WTC11 (cell line): ENCODE measurements around the gene MRPS14. TPM values are rescaled to one million over a fixed set of nuclear protein-coding genes. Genes with fewer than 3 reads are reported as not detected.

Experiments
- ATF1 ChIP-seq: sonication (generic); formaldehyde crosslinking; IDR thresholded peaks from 2 replicates; pipeline ENCODE4 v1.8.1; 2023; ENCODE audit warnings: mild to moderate bottlenecking, moderate library complexity, missing genetic modification reagents
- FOXP1 ChIP-seq: sonication (generic); formaldehyde crosslinking; IDR thresholded peaks from 2 replicates; pipeline ENCODE4 v1.8.0; 2022; ENCODE audit warnings: missing genetic modification reagents, mild to moderate bottlenecking, moderate library complexity, borderline replicate concordance
- RELA ChIP-seq: sonication (generic); formaldehyde crosslinking; IDR thresholded peaks from 2 replicates; pipeline ENCODE4 v1.8.1; 2022; ENCODE audit warnings: missing genetic modification reagents, mild to moderate bottlenecking, borderline replicate concordance
- SMAD4 ChIP-seq: sonication (generic); formaldehyde crosslinking; IDR thresholded peaks from 2 replicates; pipeline ENCODE4 v1.8.0; 2022; ENCODE audit warnings: mild to moderate bottlenecking, missing genetic modification reagents
- ZNF219 ChIP-seq: sonication (generic); formaldehyde crosslinking; IDR thresholded peaks from 2 replicates; pipeline ENCODE4 v1.8.0; 2023; ENCODE audit warnings: missing genetic modification reagents, mild to moderate bottlenecking, borderline replicate concordance
- ZNF232 ChIP-seq: sonication (generic); formaldehyde crosslinking; IDR thresholded peaks from 2 replicates; pipeline ENCODE4 v1.8.0; 2022; ENCODE audit warnings: mild to moderate bottlenecking, missing genetic modification reagents
- ZNF263 ChIP-seq: sonication (generic); formaldehyde crosslinking; IDR thresholded peaks from 2 replicates; pipeline ENCODE4 v1.8.1; 2022; ENCODE audit warnings: low read depth, mild to moderate bottlenecking, moderate library complexity, missing genetic modification reagents
- total RNA-seq: library from RNA; stranded (reverse); gene quantifications from 3 replicates; pipeline ENCODE4 v1.2.3, GENCODE V29; 2021
- TF ChIP-seq, protein P1 (sequence below): sonication (generic); formaldehyde crosslinking; IDR thresholded peaks from 2 replicates; pipeline ENCODE4 v1.8.1; 2022; ENCODE audit warnings: low read depth, mild to moderate bottlenecking, moderate library complexity, missing genetic modification reagents, borderline replicate concordance
- TF ChIP-seq, protein P2 (sequence below): sonication (generic); formaldehyde crosslinking; IDR thresholded peaks from 2 replicates; pipeline ENCODE4 v1.8.0; 2022; ENCODE audit warnings: mild to moderate bottlenecking, missing genetic modification reagents
- TF ChIP-seq, protein P3 (sequence below): fragments of 250-450 bp; sonication (Bioruptor Pico); IDR thresholded peaks from 2 replicates; pipeline ENCODE4 v1.9.0; 2021; ENCODE audit warnings: moderate library complexity, mild to moderate bottlenecking, inconsistent platforms, borderline replicate concordance
- TF ChIP-seq, protein P4 (sequence below): sonication (generic); formaldehyde crosslinking; IDR thresholded peaks from 2 replicates; pipeline ENCODE4 v1.8.0; 2022; ENCODE audit warnings: missing genetic modification reagents
- TF ChIP-seq, protein P5 (sequence below): fragments of 250-450 bp; sonication (Bioruptor Pico); IDR thresholded peaks from 2 replicates; pipeline ENCODE4 v1.9.0; 2021; ENCODE audit warnings: mild to moderate bottlenecking, borderline replicate concordance
- TF ChIP-seq, protein P6 (sequence below): sonication (generic); formaldehyde crosslinking; IDR thresholded peaks from 2 replicates; pipeline ENCODE4 v1.8.1; 2023; ENCODE audit warnings: mild to moderate bottlenecking, missing genetic modification reagents, borderline replicate concordance
- TF ChIP-seq, protein P7 (sequence below): sonication (generic); formaldehyde crosslinking; IDR thresholded peaks from 2 replicates; pipeline ENCODE4 v1.8.1; 2023; ENCODE audit warnings: mild to moderate bottlenecking, missing genetic modification reagents, moderate library complexity
- TF ChIP-seq, protein P8 (sequence below): fragments of 250-450 bp; sonication (Bioruptor Pico); IDR thresholded peaks from 2 replicates; pipeline ENCODE4 v1.9.0; 2021; ENCODE audit warnings: mild to moderate bottlenecking
- TF ChIP-seq, protein P9 (sequence below): sonication (generic); formaldehyde crosslinking; IDR thresholded peaks from 2 replicates; pipeline ENCODE4 v1.8.1; 2023; ENCODE audit warnings: mild to moderate bottlenecking, missing genetic modification reagents

Gene MRPS14
- total RNA-seq, 1 experiment from 2014 or later, result 30.4 TPM

DNA sequence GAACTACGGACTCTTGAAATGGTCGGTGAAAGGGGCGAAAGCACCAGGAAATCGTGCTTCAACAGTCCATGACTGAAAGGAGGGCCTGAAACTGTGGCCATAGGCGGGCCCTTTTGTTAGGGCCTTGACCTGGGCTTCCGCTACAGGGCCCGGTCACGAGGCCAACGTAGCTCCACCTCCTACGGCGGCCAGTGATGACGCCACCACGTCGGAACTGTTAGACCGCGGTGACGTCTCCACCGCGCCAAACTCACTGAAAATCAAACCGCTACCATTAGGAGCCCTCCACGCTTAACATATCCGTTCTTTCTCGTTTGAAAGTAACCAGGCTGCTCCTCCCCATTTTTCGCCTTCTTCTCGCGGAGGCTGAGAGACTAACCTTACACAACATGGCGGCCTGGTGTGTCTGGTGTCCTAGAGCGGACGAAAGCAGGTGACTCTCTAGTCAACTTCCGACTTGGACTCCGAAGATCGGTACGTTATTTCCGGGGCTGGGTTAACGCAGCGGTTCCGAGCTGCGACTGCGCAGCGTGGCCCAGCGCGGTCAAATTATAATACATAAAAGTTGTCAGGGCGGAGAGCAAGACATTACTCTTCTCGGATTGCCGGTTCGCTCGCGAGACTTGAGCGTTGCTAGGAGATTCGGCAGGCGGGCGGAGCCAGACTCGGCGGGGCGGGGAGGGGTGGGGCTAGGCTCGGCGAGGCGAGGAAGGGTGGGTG, 23.8 kb downstream of the MRPS14 start (continued):
- no peak for TF ChIP-seq SMAD4
- TF ChIP-seq, protein P1, sequence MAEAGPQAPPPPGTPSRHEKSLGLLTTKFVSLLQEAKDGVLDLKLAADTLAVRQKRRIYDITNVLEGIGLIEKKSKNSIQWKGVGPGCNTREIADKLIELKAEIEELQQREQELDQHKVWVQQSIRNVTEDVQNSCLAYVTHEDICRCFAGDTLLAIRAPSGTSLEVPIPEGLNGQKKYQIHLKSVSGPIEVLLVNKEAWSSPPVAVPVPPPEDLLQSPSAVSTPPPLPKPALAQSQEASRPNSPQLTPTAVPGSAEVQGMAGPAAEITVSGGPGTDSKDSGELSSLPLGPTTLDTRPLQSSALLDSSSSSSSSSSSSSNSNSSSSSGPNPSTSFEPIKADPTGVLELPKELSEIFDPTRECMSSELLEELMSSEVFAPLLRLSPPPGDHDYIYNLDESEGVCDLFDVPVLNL (CRISPR knock-in tag), result no peak
- TF ChIP-seq ATF1 (CRISPR knock-in tag), result no peak; the same call in 1 of the 2 replicates
- TF ChIP-seq ZNF219 (CRISPR knock-in tag), result no peak
- TF ChIP-seq FOXP1 (CRISPR knock-in tag), result 0 out of 2 replicates have a peak, but pooled peaks have one; percentile 9
- TF ChIP-seq, protein P2, sequence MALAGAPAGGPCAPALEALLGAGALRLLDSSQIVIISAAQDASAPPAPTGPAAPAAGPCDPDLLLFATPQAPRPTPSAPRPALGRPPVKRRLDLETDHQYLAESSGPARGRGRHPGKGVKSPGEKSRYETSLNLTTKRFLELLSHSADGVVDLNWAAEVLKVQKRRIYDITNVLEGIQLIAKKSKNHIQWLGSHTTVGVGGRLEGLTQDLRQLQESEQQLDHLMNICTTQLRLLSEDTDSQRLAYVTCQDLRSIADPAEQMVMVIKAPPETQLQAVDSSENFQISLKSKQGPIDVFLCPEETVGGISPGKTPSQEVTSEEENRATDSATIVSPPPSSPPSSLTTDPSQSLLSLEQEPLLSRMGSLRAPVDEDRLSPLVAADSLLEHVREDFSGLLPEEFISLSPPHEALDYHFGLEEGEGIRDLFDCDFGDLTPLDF (CRISPR knock-in tag), result no peak
- TF ChIP-seq, protein P3, sequence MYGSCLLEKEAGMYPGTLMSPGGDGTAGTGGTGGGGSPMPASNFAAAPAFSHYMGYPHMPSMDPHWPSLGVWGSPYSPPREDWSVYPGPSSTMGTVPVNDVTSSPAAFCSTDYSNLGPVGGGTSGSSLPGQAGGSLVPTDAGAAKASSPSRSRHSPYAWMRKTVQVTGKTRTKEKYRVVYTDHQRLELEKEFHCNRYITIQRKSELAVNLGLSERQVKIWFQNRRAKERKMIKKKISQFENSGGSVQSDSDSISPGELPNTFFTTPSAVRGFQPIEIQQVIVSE (CRISPR knock-in tag), result no peak
- TF ChIP-seq, protein P4, sequence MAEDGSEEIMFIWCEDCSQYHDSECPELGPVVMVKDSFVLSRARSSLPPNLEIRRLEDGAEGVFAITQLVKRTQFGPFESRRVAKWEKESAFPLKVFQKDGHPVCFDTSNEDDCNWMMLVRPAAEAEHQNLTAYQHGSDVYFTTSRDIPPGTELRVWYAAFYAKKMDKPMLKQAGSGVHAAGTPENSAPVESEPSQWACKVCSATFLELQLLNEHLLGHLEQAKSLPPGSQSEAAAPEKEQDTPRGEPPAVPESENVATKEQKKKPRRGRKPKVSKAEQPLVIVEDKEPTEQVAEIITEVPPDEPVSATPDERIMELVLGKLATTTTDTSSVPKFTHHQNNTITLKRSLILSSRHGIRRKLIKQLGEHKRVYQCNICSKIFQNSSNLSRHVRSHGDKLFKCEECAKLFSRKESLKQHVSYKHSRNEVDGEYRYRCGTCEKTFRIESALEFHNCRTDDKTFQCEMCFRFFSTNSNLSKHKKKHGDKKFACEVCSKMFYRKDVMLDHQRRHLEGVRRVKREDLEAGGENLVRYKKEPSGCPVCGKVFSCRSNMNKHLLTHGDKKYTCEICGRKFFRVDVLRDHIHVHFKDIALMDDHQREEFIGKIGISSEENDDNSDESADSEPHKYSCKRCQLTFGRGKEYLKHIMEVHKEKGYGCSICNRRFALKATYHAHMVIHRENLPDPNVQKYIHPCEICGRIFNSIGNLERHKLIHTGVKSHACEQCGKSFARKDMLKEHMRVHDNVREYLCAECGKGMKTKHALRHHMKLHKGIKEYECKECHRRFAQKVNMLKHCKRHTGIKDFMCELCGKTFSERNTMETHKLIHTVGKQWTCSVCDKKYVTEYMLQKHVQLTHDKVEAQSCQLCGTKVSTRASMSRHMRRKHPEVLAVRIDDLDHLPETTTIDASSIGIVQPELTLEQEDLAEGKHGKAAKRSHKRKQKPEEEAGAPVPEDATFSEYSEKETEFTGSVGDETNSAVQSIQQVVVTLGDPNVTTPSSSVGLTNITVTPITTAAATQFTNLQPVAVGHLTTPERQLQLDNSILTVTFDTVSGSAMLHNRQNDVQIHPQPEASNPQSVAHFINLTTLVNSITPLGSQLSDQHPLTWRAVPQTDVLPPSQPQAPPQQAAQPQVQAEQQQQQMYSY (CRISPR knock-in tag), result no peak
- TF ChIP-seq, protein P5, sequence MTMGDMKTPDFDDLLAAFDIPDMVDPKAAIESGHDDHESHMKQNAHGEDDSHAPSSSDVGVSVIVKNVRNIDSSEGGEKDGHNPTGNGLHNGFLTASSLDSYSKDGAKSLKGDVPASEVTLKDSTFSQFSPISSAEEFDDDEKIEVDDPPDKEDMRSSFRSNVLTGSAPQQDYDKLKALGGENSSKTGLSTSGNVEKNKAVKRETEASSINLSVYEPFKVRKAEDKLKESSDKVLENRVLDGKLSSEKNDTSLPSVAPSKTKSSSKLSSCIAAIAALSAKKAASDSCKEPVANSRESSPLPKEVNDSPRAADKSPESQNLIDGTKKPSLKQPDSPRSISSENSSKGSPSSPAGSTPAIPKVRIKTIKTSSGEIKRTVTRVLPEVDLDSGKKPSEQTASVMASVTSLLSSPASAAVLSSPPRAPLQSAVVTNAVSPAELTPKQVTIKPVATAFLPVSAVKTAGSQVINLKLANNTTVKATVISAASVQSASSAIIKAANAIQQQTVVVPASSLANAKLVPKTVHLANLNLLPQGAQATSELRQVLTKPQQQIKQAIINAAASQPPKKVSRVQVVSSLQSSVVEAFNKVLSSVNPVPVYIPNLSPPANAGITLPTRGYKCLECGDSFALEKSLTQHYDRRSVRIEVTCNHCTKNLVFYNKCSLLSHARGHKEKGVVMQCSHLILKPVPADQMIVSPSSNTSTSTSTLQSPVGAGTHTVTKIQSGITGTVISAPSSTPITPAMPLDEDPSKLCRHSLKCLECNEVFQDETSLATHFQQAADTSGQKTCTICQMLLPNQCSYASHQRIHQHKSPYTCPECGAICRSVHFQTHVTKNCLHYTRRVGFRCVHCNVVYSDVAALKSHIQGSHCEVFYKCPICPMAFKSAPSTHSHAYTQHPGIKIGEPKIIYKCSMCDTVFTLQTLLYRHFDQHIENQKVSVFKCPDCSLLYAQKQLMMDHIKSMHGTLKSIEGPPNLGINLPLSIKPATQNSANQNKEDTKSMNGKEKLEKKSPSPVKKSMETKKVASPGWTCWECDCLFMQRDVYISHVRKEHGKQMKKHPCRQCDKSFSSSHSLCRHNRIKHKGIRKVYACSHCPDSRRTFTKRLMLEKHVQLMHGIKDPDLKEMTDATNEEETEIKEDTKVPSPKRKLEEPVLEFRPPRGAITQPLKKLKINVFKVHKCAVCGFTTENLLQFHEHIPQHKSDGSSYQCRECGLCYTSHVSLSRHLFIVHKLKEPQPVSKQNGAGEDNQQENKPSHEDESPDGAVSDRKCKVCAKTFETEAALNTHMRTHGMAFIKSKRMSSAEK (CRISPR knock-in tag), result 0 out of 2 replicates have a peak, but pooled peaks have one; percentile 16
- no peak for TF ChIP-seq RELA
- TF ChIP-seq, protein P6, sequence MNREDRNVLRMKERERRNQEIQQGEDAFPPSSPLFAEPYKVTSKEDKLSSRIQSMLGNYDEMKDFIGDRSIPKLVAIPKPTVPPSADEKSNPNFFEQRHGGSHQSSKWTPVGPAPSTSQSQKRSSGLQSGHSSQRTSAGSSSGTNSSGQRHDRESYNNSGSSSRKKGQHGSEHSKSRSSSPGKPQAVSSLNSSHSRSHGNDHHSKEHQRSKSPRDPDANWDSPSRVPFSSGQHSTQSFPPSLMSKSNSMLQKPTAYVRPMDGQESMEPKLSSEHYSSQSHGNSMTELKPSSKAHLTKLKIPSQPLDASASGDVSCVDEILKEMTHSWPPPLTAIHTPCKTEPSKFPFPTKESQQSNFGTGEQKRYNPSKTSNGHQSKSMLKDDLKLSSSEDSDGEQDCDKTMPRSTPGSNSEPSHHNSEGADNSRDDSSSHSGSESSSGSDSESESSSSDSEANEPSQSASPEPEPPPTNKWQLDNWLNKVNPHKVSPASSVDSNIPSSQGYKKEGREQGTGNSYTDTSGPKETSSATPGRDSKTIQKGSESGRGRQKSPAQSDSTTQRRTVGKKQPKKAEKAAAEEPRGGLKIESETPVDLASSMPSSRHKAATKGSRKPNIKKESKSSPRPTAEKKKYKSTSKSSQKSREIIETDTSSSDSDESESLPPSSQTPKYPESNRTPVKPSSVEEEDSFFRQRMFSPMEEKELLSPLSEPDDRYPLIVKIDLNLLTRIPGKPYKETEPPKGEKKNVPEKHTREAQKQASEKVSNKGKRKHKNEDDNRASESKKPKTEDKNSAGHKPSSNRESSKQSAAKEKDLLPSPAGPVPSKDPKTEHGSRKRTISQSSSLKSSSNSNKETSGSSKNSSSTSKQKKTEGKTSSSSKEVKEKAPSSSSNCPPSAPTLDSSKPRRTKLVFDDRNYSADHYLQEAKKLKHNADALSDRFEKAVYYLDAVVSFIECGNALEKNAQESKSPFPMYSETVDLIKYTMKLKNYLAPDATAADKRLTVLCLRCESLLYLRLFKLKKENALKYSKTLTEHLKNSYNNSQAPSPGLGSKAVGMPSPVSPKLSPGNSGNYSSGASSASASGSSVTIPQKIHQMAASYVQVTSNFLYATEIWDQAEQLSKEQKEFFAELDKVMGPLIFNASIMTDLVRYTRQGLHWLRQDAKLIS (CRISPR knock-in tag), result no peak; the same call in 1 of the 2 replicates
- TF ChIP-seq, protein P7, sequence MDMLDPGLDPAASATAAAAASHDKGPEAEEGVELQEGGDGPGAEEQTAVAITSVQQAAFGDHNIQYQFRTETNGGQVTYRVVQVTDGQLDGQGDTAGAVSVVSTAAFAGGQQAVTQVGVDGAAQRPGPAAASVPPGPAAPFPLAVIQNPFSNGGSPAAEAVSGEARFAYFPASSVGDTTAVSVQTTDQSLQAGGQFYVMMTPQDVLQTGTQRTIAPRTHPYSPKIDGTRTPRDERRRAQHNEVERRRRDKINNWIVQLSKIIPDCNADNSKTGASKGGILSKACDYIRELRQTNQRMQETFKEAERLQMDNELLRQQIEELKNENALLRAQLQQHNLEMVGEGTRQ, result peak; percentile 95
- TF ChIP-seq, protein P8, sequence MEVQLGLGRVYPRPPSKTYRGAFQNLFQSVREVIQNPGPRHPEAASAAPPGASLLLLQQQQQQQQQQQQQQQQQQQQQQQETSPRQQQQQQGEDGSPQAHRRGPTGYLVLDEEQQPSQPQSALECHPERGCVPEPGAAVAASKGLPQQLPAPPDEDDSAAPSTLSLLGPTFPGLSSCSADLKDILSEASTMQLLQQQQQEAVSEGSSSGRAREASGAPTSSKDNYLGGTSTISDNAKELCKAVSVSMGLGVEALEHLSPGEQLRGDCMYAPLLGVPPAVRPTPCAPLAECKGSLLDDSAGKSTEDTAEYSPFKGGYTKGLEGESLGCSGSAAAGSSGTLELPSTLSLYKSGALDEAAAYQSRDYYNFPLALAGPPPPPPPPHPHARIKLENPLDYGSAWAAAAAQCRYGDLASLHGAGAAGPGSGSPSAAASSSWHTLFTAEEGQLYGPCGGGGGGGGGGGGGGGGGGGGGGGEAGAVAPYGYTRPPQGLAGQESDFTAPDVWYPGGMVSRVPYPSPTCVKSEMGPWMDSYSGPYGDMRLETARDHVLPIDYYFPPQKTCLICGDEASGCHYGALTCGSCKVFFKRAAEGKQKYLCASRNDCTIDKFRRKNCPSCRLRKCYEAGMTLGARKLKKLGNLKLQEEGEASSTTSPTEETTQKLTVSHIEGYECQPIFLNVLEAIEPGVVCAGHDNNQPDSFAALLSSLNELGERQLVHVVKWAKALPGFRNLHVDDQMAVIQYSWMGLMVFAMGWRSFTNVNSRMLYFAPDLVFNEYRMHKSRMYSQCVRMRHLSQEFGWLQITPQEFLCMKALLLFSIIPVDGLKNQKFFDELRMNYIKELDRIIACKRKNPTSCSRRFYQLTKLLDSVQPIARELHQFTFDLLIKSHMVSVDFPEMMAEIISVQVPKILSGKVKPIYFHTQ (CRISPR knock-in tag), result 0 out of 2 replicates have a peak, but pooled peaks have one; percentile 49
- TF ChIP-seq, protein P9, sequence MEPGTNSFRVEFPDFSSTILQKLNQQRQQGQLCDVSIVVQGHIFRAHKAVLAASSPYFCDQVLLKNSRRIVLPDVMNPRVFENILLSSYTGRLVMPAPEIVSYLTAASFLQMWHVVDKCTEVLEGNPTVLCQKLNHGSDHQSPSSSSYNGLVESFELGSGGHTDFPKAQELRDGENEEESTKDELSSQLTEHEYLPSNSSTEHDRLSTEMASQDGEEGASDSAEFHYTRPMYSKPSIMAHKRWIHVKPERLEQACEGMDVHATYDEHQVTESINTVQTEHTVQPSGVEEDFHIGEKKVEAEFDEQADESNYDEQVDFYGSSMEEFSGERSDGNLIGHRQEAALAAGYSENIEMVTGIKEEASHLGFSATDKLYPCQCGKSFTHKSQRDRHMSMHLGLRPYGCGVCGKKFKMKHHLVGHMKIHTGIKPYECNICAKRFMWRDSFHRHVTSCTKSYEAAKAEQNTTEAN (CRISPR knock-in tag), result peak; percentile 20; the same call in 1 of the 2 replicates
- no peak for TF ChIP-seq ZNF263 (CRISPR knock-in tag)
- no peak for TF ChIP-seq ZNF232 (CRISPR knock-in tag)
